Chondrocyte (in vitro differentiated cells): ENCODE data around the gene ATG7. TPM values are rescaled to one million over a fixed set of nuclear protein-coding genes. Genes with fewer than 3 reads are reported as not detected.

ENCODE experiments used
- DNase-seq: peaks from one replicate; pipeline ENCODE4 v3.0.0; 2021; ENCODE audit warnings: mixed read lengths, low spot score
- H3K27ac Mint-ChIP-seq: one replicate; pipeline ENCODE4 v1.8.0; 2021; ENCODE audit warnings: mild to moderate bottlenecking, moderate library complexity, mixed read lengths; ENCODE audit not compliant: unreplicated experiment
- H3K27me3 Mint-ChIP-seq: 2 replicates; pipeline ENCODE4 v1.8.0; 2021; ENCODE audit warnings: low read depth, mixed read lengths
- H3K36me3 Mint-ChIP-seq: 2 replicates; pipeline ENCODE4 v1.8.0; 2021; ENCODE audit warnings: low read depth, mixed read lengths
- H3K4me1 Mint-ChIP-seq: 2 replicates; pipeline ENCODE4 v1.8.0; 2021; ENCODE audit warnings: low read depth, mild to moderate bottlenecking, mixed read lengths
- H3K4me3 Mint-ChIP-seq: one replicate; pipeline ENCODE4 v1.8.0; 2021; ENCODE audit warnings: mild to moderate bottlenecking, moderate library complexity, mixed read lengths; ENCODE audit not compliant: unreplicated experiment
- H3K9me3 Mint-ChIP-seq: 2 replicates; pipeline ENCODE4 v1.8.0; 2021; ENCODE audit warnings: low read depth, mixed read lengths
- CTCF ChIP-seq: fragments of 200-600 bp; sonication (generic); IDR thresholded peaks from 2 replicates; pipeline ENCODE4 v1.5.0; 2021; ENCODE audit warnings: antibody characterized with exemption, mild to moderate bottlenecking, moderate library complexity
- total RNA-seq: library from RNA; stranded (reverse); gene quantifications from 3 replicates; pipeline ENCODE4 v1.2.1, GENCODE V29; 2021

ATG7 gene
- total RNA-seq, 1 donor from 2014 or later = 27.4 TPM

- TF ChIP-seq CTCF = no peak
Measured at GRCh38 chr3:11411956-11412355, 139.8 kb downstream of the ATG7 start.

GRCh38 chr3:11413071-11413470 is 140.9 kb downstream of the ATG7 start:
- H3K27ac Mint-ChIP-seq = peak overlapping the region; percentile 28
- peaks cover 9% of the 10 kb centered on the region for H3K4me1 Mint-ChIP-seq
- no peaks in the 10 kb centered on the region for H3K27me3 Mint-ChIP-seq
- DNase-seq = no peak
- TF ChIP-seq CTCF = no peak
- peaks cover 16% of the 10 kb centered on the region for H3K36me3 Mint-ChIP-seq
- no peak overlapping the region for H3K4me3 Mint-ChIP-seq
- peaks cover 25% of the 10 kb centered on the region for H3K9me3 Mint-ChIP-seq

More at GRCh38 chr3:11411956-11412355, 139.8 kb downstream of the ATG7 start:
- DNase-seq = no peak
- Mint-ChIP-seq H3K4me3 (no peak overlapping the region), H3K9me3 (peaks cover 27% of the 10 kb centered on the region), H3K4me1 (peaks cover 9% of the 10 kb centered on the region), H3K27me3 (no peaks in the 10 kb centered on the region), H3K36me3 (peaks cover 20% of the 10 kb centered on the region), H3K27ac (no peak overlapping the region)

- Mint-ChIP-seq H3K27ac (no peak overlapping the region), H3K36me3 (peaks cover 6% of the 10 kb centered on the region), H3K9me3 (peaks cover 13% of the 10 kb centered on the region), H3K27me3 (no peaks in the 10 kb centered on the region), H3K4me1 (peaks cover 18% of the 10 kb centered on the region), H3K4me3 (no peak overlapping the region)
- no peak for TF ChIP-seq CTCF
- DNase-seq = no peak
Measured at GRCh38 chr3:11415099-11415498, 142.9 kb downstream of the ATG7 start.

- Mint-ChIP-seq H3K4me1 (peaks cover 23% of the 10 kb centered on the region), H3K36me3 (no peaks in the 10 kb centered on the region), H3K27me3 (no peaks in the 10 kb centered on the region), H3K9me3 (no peaks in the 10 kb centered on the region), H3K4me3 (no peak overlapping the region), H3K27ac (peak overlapping the region; percentile 72)
- no peak for DNase-seq
- no peak for TF ChIP-seq CTCF
Measured at GRCh38 chr3:11420066-11420465, 147.9 kb downstream of the ATG7 start.

- Mint-ChIP-seq H3K36me3 (peaks cover 1% of the 10 kb centered on the region), H3K27me3 (no peaks in the 10 kb centered on the region), H3K4me3 (no peak overlapping the region), H3K9me3 (peaks cover 6% of the 10 kb centered on the region), H3K27ac (no peak overlapping the region), H3K4me1 (peaks cover 26% of the 10 kb centered on the region)
- no peak for TF ChIP-seq CTCF
- DNase-seq = no peak
Measured at GRCh38 chr3:11422291-11422690, 150.1 kb downstream of the ATG7 start.
